K562 (cell line): Measurements from ENCODE around the gene HSBP1L1. TPM values are rescaled to one million over a fixed set of nuclear protein-coding genes. Genes with fewer than 3 reads are reported as not detected.
A peak's percentile ranks its signal among the peaks of the same experiment; 100 is the strongest.

Experiments
- ATAC-seq: fragments of 200-7000 bp; cut with Tn5 transposase; 3 replicates; pipeline ENCODE4 v1.9.1; 2020; ENCODE audit warnings: moderate library complexity
- BruUV-seq: library from RNA; stranded (reverse); fragments of 400-500 nt; replicated peaks from 2 replicates; lab custom pipeline; 2021; lab: Mats Ljungman, UMichigan
- CTCF ChIA-PET: fragments of 300-600 bp; formaldehyde crosslinking; extraction: SDS; loops from one replicate; lab custom pipeline; 2021; ENCODE audit warnings: low intra/inter-chr PET ratio; lab: Yijun Ruan, JAX
- POLR2A ChIA-PET: fragments of 300-600, 350-650 bp; sonication (Branson Sonifier 250); formaldehyde crosslinking; extraction: SDS; loops from one replicate; lab custom pipeline; 2021; ENCODE audit warnings: antibody characterized with exemption, inconsistent platforms; lab: Yijun Ruan, JAX
- DNase-seq, 4 experiments: peaks; one replicate each; pipeline versions ENCODE4 v3.0.0 to v3.0.0-alpha.2; 2011 to 2018; ENCODE audit warnings: low spot score in 3 of 4, mixed read lengths in 3 of 4; ENCODE audit errors: extremely low read depth in 1 of 4
- FAIRE-seq: peaks from 2 replicates; lab custom pipeline; 2011; peaks lifted over from hg19 to GRCh38; lab: Jason Lieb, UNC
- H2AFZ ChIP-seq: 2 replicates; pipeline ENCODE4 v1.6.0; 2011; ENCODE audit warnings: low read depth, low read length, control low read depth, inconsistent platforms
- H3K27ac ChIP-seq: fragments of 200-600 bp; 3 replicates; pipeline ENCODE4 v1.8.0; 2011; ENCODE audit warnings: low read depth, mild to moderate bottlenecking, control low read depth, inconsistent platforms, low read length, moderate library complexity, mixed read lengths; ENCODE audit errors: extremely low read depth
- H3K27me3 ChIP-seq, 2 experiments: fragments of 300-600 bp in 1 of 2; 2 replicates in 1 of 2; 3 replicates in 1 of 2; pipeline versions ENCODE4 v1.6.0 to v1.8.0; 2011; ENCODE audit warnings: inconsistent platforms in 2 of 2, low read length in 2 of 2, mild to moderate bottlenecking in 1 of 2, mixed read lengths in 1 of 2, moderate library complexity in 1 of 2; ENCODE audit not compliant: control insufficient read depth in 2 of 2, insufficient read depth in 2 of 2
- H3K36me3 ChIP-seq: fragments of 300-600 bp; 3 replicates; pipeline ENCODE4 v1.8.0; 2011; ENCODE audit warnings: mild to moderate bottlenecking, low read length, inconsistent platforms; ENCODE audit not compliant: control insufficient read depth, insufficient read depth
- H3K4me1 ChIP-seq, 2 experiments: fragments of 200-600 bp in 1 of 2; replicated peaks in 1 of 2; 2 replicates in 1 of 2; 3 replicates in 1 of 2; pipeline versions ENCODE4 v1.5.1 to v1.8.0; 2011; ENCODE audit warnings: inconsistent platforms in 2 of 2, low read length in 2 of 2, mild to moderate bottlenecking in 1 of 2, mixed read lengths in 1 of 2, moderate library complexity in 1 of 2; ENCODE audit not compliant: control insufficient read depth in 2 of 2, insufficient read depth in 2 of 2
- H3K4me2 ChIP-seq: 2 replicates; pipeline ENCODE4 v1.6.1; 2011; ENCODE audit warnings: low read length, control low read depth, inconsistent platforms, mixed read lengths; ENCODE audit not compliant: insufficient read depth
- H3K4me3 ChIP-seq: fragments of 200-600 bp; sonication (generic), shearing (Covaris generic); 2 replicates; pipeline ENCODE4 v1.5.1; 2016; ENCODE audit warnings: control low read depth, inconsistent platforms
- H3K79me2 ChIP-seq: fragments of 200-600 bp; 3 replicates; pipeline ENCODE4 v1.8.0; 2011; ENCODE audit warnings: low read length, inconsistent platforms; ENCODE audit not compliant: control insufficient read depth, insufficient read depth
- H3K9ac ChIP-seq, 2 experiments: 2 replicates each; pipeline versions ENCODE4 v1.6.0 to v1.6.1; 2011; ENCODE audit warnings: low read depth in 2 of 2, low read length in 2 of 2, control low read depth in 1 of 2, inconsistent platforms in 1 of 2, mild to moderate bottlenecking in 1 of 2, mixed read lengths in 1 of 2; ENCODE audit not compliant: insufficient read depth in 1 of 2
- H3K9me1 ChIP-seq: one replicate; pipeline ENCODE4 v1.6.0; 2011; ENCODE audit warnings: inconsistent platforms, mild to moderate bottlenecking, low read length, moderate library complexity; ENCODE audit not compliant: control insufficient read depth, insufficient read depth
- H3K9me3 ChIP-seq: replicated peaks from 2 replicates; pipeline ENCODE4 v1.5.1; 2011; ENCODE audit warnings: low read depth, low read length, inconsistent platforms; ENCODE audit not compliant: control insufficient read depth, insufficient read depth
- H4K20me1 ChIP-seq: replicated peaks from 2 replicates; pipeline ENCODE4 v1.6.1; 2011; ENCODE audit warnings: low read length, inconsistent platforms, mixed read lengths; ENCODE audit not compliant: control insufficient read depth, insufficient read depth
- CC2D1A ChIP-seq: fragments of 450-650 bp; IDR thresholded peaks from 2 replicates; pipeline ENCODE4 v1.6.1; 2017; ENCODE audit warnings: mild to moderate bottlenecking
- MTF1 ChIP-seq: fragments of 250-450 bp; sonication (Bioruptor Pico); IDR thresholded peaks from 2 replicates; pipeline ENCODE4 v1.9.0; 2021; ENCODE audit warnings: moderate library complexity, mild to moderate bottlenecking, inconsistent platforms, borderline replicate concordance
- PHB ChIP-seq: fragments of 250-450 bp; sonication (Bioruptor Pico); IDR thresholded peaks from 2 replicates; pipeline ENCODE4 v1.5.0; 2021
- RBM39 ChIP-seq: fragments of 200-400 bp; formaldehyde crosslinking; optimal IDR thresholded peaks from 2 replicates; pipeline ENCODE3; 2018; ENCODE audit warnings: low read depth, low read length
- ZNF263 ChIP-seq: sonication (generic); formaldehyde crosslinking; IDR thresholded peaks from 2 replicates; pipeline ENCODE4 v1.8.0; 2022; ENCODE audit warnings: mild to moderate bottlenecking, missing genetic modification reagents, borderline replicate concordance
- WGBS: fragments of 100-300 bp; shearing (Covaris generic); methylation state at CpG from one replicate; pipeline ENCODE4 v1.1.6; 2016; ENCODE audit warnings: low coverage, mixed read lengths; ENCODE audit not compliant: insufficient coverage; ENCODE audit errors: missing lambda C conversion rate; 5-methylcytosine and 5-hydroxymethylcytosine counted together
- in situ Hi-C: fragments of 300-500 bp; cut with MboI; formaldehyde crosslinking; loops from 4 replicates; pipeline ENCODE4 v1.15.0; 2018; ENCODE audit warnings: inconsistent platforms, mixed read lengths
- intact Hi-C: fragments of 100-400 bp; cut with micrococcal nuclease; formaldehyde crosslinking; loops from 2 replicates; pipeline ENCODE4 v1.14.2; 2022
- polyA plus RNA-seq, 8 experiments: library from polyadenylated mRNA; depleted of rRNA in 4 of 8; stranded (reverse) in 5 of 8; unstranded in 3 of 8; fragments of >200 nt; fragmentation: Nextera tagmentation in 2 of 8; fragmentation: Illumina TruSeq in 1 of 8; extraction: Ambion mirVana in 2 of 8; extraction: Trizol in 1 of 8; gene quantifications; 2 replicates each; pipeline versions ENCODE4 v1.2.1 to v1.2.3, GENCODE V29; 2011 to 2014; ENCODE audit warnings: inconsistent platforms in 1 of 8, missing spikeins in 1 of 8
- total RNA-seq, 7 experiments: library from RNA; depleted of rRNA in 6 of 7; stranded (reverse); fragments of >200 nt in 6 of 7; fragmentation: Illumina TruSeq in 2 of 7; extraction: Trizol in 2 of 7; gene quantifications; 2 replicates each; pipeline versions ENCODE4 v1.2.1 to v1.2.3, GENCODE V29; 2011 to 2021; ENCODE audit warnings: low replicate concordance in 1 of 7

Gene HSBP1L1
- total and polyA plus RNA-seq, 9 of the 15 experiments (the other 6 are each of a cell fraction or from before 2014, with no cell fraction given) = 0.24 to 0.36 TPM; not detected in 7

DNA sequence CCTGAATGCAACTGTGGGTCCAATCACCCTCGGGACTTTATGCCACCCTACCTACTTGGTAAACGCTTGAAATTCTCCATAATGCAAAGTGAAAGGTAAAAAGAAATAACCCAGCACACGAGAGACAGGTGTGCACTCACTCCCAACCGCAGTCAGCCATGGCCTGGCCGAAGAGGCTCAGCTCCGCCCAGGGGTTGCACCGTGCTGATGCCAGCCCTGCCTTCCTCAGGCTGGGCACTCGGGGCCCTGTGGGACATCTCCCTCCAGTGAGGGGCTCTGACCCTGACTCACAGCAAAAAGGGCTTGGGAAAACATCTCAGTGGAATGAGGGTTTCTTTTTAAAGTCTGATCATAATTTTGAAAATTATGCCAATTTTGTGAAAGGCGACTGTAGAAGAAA, 26.2 kb upstream of the HSBP1L1 start:
- TF ChIP-seq RBM39 = no peak
- TF ChIP-seq MTF1 (CRISPR knock-in tag) = no peak
- no peak overlapping the region for H3K4me3 ChIP-seq
- H3K27ac ChIP-seq = no peak overlapping the region
- intact Hi-C loops (no loop called here), in situ Hi-C loops (no loop called here)
- BruUV-seq = no TSS peak
- no peak overlapping the region for H3K4me2 ChIP-seq
- peaks cover 2% of the 10 kb centered on the region; the same call in 1 of the 2 replicates for H4K20me1 ChIP-seq
- peaks cover 6 to 12% of the 10 kb centered on the region in 2 experiments; a peak in 4 of 5 replicates for H3K4me1 ChIP-seq
- H3K27me3 ChIP-seq = no peaks in the 10 kb centered on the region
- FAIRE-seq (no peak), ATAC-seq (no peak), DNase-seq (no peak)
- ChIA-PET POLR2A (no interaction called here), CTCF (no interaction called here)
- no peaks in the 10 kb centered on the region for H3K9me1 ChIP-seq
- no peak overlapping the region for H3K9ac ChIP-seq
- no peaks in the 10 kb centered on the region for H3K79me2 ChIP-seq
- peaks cover 1% of the 10 kb centered on the region; the same call in 1 of the 2 replicates for H3K9me3 ChIP-seq
- H2AFZ ChIP-seq = no peak overlapping the region
- peaks cover 7% of the 10 kb centered on the region for H3K36me3 ChIP-seq
- WGBS = 57% methylated on average over 5 of the region's 9 CpGs

DNA sequence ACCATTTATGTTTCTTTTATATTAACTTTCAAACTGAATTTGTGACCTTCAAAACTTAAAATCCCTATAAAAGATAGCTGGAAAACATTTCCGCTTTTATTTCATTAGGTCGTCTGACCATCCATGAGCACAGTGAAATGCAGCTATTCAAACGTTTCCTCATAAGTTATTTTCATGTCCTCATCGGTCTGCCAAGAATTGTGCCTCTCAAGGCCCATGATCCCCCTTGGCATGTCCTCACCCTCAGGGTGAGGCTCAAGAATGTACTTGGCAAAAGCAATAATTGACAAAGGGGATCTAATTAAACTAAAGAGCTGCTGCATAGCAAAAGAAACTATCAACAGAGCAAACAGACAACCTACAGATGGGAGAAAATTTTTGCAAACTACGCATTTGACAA, 25.3 kb upstream of the HSBP1L1 start:
- Histone ChIP-seq H3K79me2 (no peaks in the 10 kb centered on the region), H3K27ac (no peak overlapping the region), H3K9me3 (peaks cover 1% of the 10 kb centered on the region; the same call in 1 of the 2 replicates), H3K4me1 (peaks cover 6 to 21% of the 10 kb centered on the region in 2 experiments; a peak in 4 of 5 replicates), H3K27me3 (no peaks in the 10 kb centered on the region), H2AFZ (no peak overlapping the region), H3K36me3 (peaks cover 7% of the 10 kb centered on the region), H3K4me2 (no peak overlapping the region), H3K9ac (no peak overlapping the region), H3K4me3 (no peak overlapping the region), H3K9me1 (no peaks in the 10 kb centered on the region), H4K20me1 (peaks cover 9% of the 10 kb centered on the region)
- in situ Hi-C loops (no loop called here), intact Hi-C loops (no loop called here)
- ChIA-PET CTCF (no interaction called here), POLR2A (interaction anchor here (0.6 kb wide), 1 partner anchor 835 kb away, joined by 3 read pairs; no protein-coding TSS in a partner anchor)
- DNase-seq (no peak), ATAC-seq (no peak), FAIRE-seq (no peak)
- BruUV-seq = TSS peak; percentile 28
- WGBS = 69% methylated on average over 4 of the region's 5 CpGs
- no peak for TF ChIP-seq ZNF263
- TF ChIP-seq PHB (CRISPR knock-in tag) = no peak
- TF ChIP-seq CC2D1A = no peak
